ENCODE measurements around the gene AGAP1. TPM values are rescaled to one million over a fixed set of nuclear protein-coding genes. Genes with fewer than 3 reads are reported as not detected.

Gene AGAP1
- total and polyA plus RNA-seq, 2 donors (not counting 3 experiments of a cell fraction or from before 2014, with no cell fraction given): 10.2 to 20.9 TPM

- no peak for TF ChIP-seq EZH2 (IDR thresholded peaks at IDR 0.05; ENCODE audit: borderline replicate concordance, low read depth, low read length, severe bottlenecking)
- TF ChIP-seq CTCF (IDR thresholded peaks at IDR 0.05; ENCODE audit: extremely low read depth in 1 of 2, insufficient read depth in 1 of 2, low read depth in 1 of 2, low read length in 2 of 2): no peak
- no peak for TF ChIP-seq POLR2A (IDR thresholded peaks at IDR 0.05; ENCODE audit: low read depth, low read length)
- no peak for TF ChIP-seq GATA2 (IDR thresholded peaks at IDR 0.05; ENCODE audit: insufficient read depth, insufficient read length, low read depth, low read length)
- no peak for TF ChIP-seq JUN (IDR thresholded peaks at IDR 0.05; ENCODE audit: borderline replicate concordance, insufficient read depth, insufficient read length, low read depth)
- no peak for TF ChIP-seq FOS (IDR thresholded peaks at IDR 0.05; ENCODE audit: borderline replicate concordance, insufficient read depth, low read length)
- TF ChIP-seq POLR2AphosphoS5 (IDR thresholded peaks at IDR 0.05; ENCODE audit: insufficient read depth, low read depth, low read length): no peak
- no peak for TF ChIP-seq MYC (IDR thresholded peaks at IDR 0.05; ENCODE audit: low read depth, low read length)
- TF ChIP-seq MAX (IDR thresholded peaks at IDR 0.05; ENCODE audit: insufficient read depth, insufficient read length): no peak
- Histone ChIP-seq H3K9me1 (replicated peaks; ENCODE audit: control insufficient read depth, extremely low read depth, insufficient read depth, low read length) (no peaks in the 10 kb centered on the region), H3K27me3 (ENCODE audit: control insufficient read depth in 2 of 2, insufficient read depth in 2 of 2, low read length in 2 of 2) (no peaks in the 10 kb centered on the region), H3K36me3 (ENCODE audit: control insufficient read depth in 2 of 2, extremely low read depth in 1 of 2, insufficient read depth in 2 of 2, low read length in 2 of 2) (no peaks in the 10 kb centered on the region), H2AFZ (ENCODE audit: low read depth, low read length) (no peak overlapping the region), H4K20me1 (replicated peaks; ENCODE audit: control insufficient read depth, extremely low read depth, insufficient read depth, low read length) (no peaks in the 10 kb centered on the region), H3K4me3 (replicated peaks in 1 of 3; ENCODE audit: insufficient read depth in 1 of 3, low read depth in 1 of 3, low read length in 3 of 3) (no peak overlapping the region), H3K27ac (ENCODE audit: insufficient read depth, low read depth, low read length) (no peak overlapping the region), H3K4me1 (ENCODE audit: control insufficient read depth, extremely low read depth, insufficient read depth, low read length) (no peaks in the 10 kb centered on the region), H3K9me3 (replicated peaks; ENCODE audit: control insufficient read depth, insufficient read depth, low read length) (no peaks in the 10 kb centered on the region), H3K79me2 (ENCODE audit: control insufficient read depth, insufficient read depth, low read length) (no peaks in the 10 kb centered on the region), H3K4me2 (ENCODE audit: insufficient read depth, low read length) (no peak overlapping the region), H3K9ac (replicated peaks; ENCODE audit: extremely low read depth, insufficient read depth, low read length) (no peak overlapping the region)
- BruUV-seq (replicated peaks): no TSS peak
- ChIA-PET CTCF (interaction anchor here (1.3 to 1.7 kb wide), 3 partner anchors 17 to 362 kb away, joined by 3 to 4 read pairs (median 3); no protein-coding TSS in a partner anchor), POLR2A (no interaction called here)
- dilution Hi-C loops (cut with MboI; ENCODE audit: extremely low pct_ligation_motif_present, low sequenced_read_pairs) (no loop called here), intact Hi-C loops (cut with micrococcal nuclease) (no loop called here)
- DNase-seq (ENCODE audit: low read depth, low spot score) (no peak), FAIRE-seq (no peak)
Measured at GRCh38 chr2:235921508-235922191, 427.8 kb downstream of the AGAP1 start.

Data from endothelial cell of umbilical vein (primary cell).